Raji (cell line): ENCODE results near the gene CUBN.

Source experiments
- POLR2A ChIP-seq: IDR thresholded peaks from 2 replicates; pipeline ENCODE4 v1.6.1; 2011; ENCODE audit warnings: low read depth, low read length, control low read depth; ENCODE audit not compliant: insufficient read depth

CUBN gene

GRCh38 chr10:16909961-16910792, 219.4 kb downstream of the CUBN start:
- no peak for TF ChIP-seq POLR2A

DNA sequence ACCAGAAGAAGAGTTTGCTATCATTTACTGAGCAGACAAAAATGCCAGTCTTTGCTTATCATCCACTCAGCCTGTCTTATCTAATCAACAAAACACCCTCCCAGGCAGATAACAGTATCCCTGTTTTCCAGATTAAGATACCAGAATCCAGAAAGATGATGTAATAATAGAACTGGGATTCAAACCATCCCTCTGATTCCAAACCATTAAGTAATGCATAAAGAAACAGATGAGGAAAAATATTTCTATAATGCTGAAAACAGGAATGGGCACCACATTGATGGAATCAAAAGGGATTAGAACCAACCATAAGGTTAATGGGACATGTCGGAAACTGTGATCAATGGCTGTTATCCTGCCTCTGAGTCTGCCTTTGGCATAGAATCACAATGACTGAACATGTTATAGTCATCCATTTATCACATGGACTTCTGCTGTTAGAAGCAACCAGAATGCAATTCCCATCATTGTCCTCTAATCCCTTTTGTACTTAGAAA, 220.3 kb downstream of the CUBN start:
- TF ChIP-seq POLR2A, result no peak

DNA sequence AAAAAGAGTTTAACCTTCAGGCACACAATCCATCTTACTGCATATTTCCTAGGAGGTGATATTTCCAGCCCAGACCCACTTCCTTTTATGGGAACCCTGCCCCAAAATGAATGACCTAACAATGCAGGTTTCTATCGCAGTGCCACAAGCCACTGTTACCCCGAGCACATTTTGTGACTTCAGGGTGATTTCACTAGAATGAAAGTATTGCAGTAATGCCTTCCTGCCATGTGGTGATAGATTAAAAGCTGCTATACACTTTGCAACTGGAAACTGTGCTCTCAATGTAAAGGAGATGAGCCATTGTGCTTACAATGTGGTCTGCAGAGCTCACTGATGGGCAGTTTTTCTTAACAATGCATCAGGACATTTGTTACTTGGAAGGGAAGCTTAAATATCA, 221.9 kb downstream of the CUBN start:
- no peak for TF ChIP-seq POLR2A

GRCh38 chr10:16905320-16905719, 224.3 kb downstream of the CUBN start:
- no peak for TF ChIP-seq POLR2A

DNA sequence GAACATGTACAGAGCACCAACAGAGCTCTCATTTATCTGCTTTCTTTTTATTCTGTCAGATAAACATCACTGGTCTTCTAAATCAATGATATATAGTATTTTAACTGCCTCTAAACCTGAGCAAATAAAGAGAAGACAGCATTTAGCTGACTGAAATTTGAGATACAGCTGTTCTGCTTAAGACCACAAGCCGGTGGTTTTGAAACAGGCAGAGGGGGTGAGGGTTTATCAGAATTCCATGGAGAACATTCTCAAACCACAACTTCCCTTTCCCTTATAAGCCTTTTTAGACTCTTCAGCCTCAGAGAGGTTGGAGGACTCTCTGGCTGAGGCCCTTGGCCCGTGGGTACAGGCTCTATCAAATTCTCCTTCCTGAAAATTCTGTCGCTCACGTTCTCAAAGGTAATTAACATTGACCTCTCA, 225.0 kb downstream of the CUBN start:
- TF ChIP-seq POLR2A, result no peak

DNA sequence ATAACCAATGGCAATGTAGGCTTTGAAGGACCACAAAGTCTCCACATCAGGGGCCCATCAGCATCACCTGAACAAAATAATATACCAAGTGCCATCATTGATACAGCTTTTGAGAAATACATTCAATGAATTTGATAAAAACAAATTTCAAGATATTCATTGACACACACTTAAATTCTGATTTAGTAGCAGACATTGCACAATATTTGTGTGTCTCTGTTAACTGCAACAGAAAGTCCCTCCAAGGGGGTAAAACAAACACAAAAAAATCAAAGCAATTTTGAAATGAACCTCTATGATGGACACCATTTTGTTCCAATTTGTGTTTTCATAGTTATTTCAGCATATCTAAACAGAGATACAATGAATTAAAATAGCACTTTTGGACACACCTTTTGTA, 225.6 kb downstream of the CUBN start:
- no peak for TF ChIP-seq POLR2A

- TF ChIP-seq POLR2A, result no peak
These were observed 227.0 kb downstream of the CUBN start for GRCh38 chr10:16902606-16903005.

GRCh38 chr10:16901106-16901505, 228.5 kb downstream of the CUBN start:
- TF ChIP-seq POLR2A, result no peak

DNA sequence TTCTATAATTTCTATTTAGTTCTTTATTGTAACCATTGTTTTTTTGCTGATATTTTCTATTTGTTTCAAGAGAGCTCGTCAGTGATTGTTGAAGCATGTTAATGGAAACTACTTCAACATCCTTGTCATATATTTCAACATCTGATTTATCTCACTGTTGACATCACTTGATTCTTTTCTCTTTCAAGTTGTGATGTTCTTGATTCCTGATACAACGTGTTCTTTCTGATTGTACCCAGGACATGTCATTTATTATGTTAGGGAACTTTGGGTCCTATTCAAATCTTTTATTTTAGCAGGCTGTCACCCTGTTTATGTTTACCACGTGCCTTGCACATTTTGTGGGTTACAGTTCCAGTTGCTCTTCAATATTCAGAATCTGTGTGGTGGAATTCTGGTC, 232.6 kb downstream of the CUBN start:
- TF ChIP-seq POLR2A, result no peak

GRCh38 chr10:16894821-16895220, 234.8 kb downstream of the CUBN start:
- no peak for TF ChIP-seq POLR2A

DNA sequence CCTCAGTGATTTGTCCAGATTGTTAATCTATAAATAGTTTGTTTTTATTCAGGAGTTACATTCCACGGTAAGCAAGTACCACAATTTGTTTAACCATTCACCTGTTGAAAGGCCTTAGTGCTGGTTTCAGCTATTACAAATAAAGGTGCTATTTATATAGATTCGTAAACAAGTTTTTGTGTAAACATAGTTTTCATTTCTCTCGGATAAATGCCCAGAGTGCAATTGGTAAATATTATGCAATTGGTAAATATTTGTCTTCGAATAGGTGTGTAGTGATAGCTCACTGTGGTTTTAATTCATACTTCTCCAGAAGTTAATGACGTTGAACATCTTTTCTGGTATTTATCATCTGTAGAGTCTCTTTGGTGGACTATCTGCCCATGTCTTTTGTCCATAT, 235.9 kb downstream of the CUBN start:
- TF ChIP-seq POLR2A, result no peak

DNA sequence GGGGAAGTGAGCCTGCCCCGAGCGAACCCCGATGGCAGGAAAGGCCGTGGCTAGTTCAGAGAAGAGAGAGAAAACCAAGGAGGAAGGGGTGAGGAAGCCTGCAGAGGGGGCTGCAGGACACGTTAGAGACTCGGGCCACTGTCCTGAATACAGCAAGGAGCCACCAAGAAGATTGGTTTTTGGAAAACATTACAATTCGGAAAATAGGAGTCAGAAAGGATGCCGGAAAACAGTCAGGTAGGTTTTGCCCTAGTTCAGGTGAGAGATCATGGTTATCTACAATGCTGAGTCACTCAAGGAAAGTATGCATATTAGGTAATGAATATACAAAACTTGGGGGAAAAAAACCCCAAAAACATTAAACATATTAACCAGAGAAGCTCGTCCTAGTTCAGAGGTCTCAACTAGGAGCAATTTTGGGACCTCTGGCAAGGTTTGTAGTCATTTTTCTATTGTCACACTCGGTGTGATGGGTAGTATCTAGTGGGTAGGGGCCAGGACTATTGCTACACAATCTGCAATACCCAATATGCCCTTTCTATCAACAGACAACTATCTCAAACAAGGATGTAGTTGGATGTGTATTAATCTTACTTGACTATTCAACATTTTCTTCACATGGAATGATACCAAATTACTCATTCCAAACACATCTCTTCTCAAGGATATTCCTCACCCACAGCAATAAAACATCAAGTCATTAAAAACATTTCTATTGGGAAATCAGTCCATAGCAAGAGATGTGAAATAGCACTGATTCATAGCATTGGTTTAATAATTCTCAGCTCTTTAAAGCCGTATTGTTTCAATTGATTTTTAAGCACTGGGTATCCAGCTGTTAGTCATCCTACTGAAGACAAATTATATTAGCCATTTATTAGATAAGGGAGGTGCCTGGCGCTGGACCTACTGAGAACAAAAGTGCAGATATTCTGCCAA, 238.0 kb downstream of the CUBN start:
- 0 out of 2 replicates have a peak, but pooled peaks have one; percentile 13 for TF ChIP-seq POLR2A

DNA sequence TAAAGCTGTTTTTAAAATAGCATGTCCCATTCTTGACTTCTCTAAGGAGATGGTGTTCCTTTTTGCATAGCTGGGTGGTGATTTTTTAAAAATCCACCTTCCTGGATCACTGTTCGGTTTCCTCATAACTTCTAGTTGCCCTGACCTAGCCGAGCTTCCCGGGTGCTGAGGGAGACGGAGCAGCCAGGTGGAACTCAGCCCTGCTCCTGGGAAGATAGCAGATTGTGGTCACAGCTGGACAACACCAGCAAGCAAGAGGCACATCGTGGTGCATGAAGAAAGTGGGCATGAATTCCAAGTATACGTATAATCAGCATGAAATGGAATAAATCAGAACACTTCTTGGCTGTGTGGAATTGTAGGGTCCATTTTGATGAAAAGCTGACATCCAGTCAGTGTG, 238.9 kb downstream of the CUBN start:
- no peak for TF ChIP-seq POLR2A

DNA sequence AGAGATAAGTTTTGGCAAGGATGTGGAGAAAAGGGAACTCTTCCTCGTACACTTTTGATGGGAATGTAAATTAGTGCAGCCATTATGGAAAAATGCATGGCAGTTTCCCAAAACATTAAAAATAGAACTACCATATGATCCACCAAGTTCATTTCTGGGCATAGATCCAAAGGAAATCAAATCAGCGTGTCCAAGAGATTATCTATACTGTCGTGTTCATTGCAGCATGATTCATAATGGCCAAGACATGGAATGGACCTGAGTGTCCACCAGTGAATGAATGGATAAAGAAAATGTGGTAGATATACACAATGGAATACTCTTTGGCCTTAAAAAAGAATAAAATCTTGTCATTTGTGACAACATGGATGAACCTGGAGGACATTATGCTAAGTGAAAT, 242.0 kb downstream of the CUBN start:
- TF ChIP-seq POLR2A, result no peak

GRCh38 chr10:16886031-16886430, 243.6 kb downstream of the CUBN start:
- TF ChIP-seq POLR2A, result no peak

DNA sequence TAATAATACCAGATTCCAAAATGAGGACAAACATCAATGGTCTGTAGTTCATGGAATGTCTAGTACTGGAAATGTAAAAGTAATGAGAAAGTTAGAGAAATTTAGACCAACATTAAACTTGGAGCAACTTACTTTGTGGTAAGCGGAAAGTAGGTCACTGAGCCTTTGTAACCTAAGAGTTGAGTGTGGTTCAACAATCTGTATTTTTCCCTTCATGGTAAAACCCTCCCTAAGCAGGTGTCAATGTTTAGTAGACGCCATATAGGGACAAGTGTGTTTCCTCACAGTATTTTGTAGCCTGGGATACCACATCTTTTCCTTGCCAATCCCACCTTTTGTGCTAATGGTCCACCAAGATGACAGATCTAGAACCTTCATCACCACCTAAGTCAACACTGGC, 245.1 kb downstream of the CUBN start:
- no peak for TF ChIP-seq POLR2A
